GM12865 (cell line): ENCODE results near the gene SAMM50.
"Not testable (repeated sequence)": the region's sequence is repeated elsewhere in the genome, so short reads cannot be mapped to it uniquely, and the experiment has no call there.

ENCODE experiments used
- DNase-seq: peaks from one replicate; pipeline ENCODE4 v3.0.0; 2010; ENCODE audit warnings: low read depth
- H3K4me3 ChIP-seq: 2 replicates; pipeline ENCODE4 v1.5.1; 2011; ENCODE audit warnings: mild to moderate bottlenecking, low read depth, low read length, control low read depth
- CTCF ChIP-seq: IDR thresholded peaks from 2 replicates; pipeline ENCODE4 v1.5.1; 2011; ENCODE audit warnings: low read length, control low read depth, low read depth, inconsistent platforms; ENCODE audit not compliant: insufficient read depth; ENCODE audit errors: missing control alignments

Gene SAMM50

DNA sequence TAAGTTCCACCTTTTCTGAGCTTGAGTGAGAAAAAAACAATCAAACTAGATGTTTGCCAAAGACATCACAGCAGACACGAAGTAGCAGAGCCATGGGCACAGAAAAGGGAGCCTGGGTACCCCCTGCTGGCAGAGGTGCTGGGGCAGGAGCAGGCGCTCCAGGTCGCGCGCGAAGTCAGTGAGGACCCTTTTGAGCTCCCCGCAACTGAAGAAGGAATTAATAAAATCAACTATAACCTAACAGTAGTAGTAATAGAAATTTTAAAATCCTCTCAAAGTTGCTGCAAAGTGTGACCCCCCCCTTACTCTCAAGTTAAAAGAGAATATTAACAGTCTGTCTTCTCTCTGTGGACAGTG, 48.8 kb downstream of the SAMM50 start:
- TF ChIP-seq CTCF, result no peak
- no peak for DNase-seq
- no peak overlapping the region for H3K4me3 ChIP-seq

GRCh38 chr22:44005524-44005923, 50.3 kb downstream of the SAMM50 start:
- DNase-seq, result no peak
- H3K4me3 ChIP-seq, result no peak overlapping the region
- no peak for TF ChIP-seq CTCF

DNA sequence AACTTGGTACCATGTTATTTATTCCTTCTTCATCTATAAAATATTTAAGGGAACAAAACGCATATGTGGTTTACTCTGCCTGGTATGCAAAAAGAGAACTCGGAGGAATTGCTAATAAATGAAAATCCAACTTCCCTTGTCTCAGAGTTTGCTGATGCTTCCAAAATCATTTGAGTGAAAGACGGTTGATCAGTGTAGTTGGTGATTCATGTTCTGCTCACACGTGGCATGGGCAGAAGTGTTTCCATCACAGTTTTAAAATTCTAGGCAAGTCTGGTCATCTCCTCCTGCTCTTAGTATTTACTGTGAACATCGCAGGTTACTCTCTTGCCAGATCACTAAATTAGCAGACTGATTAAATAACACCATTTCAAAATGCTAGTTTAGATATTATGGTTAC, 56.9 kb downstream of the SAMM50 start:
- H3K4me3 ChIP-seq, result no peak overlapping the region
- no peak for DNase-seq
- TF ChIP-seq CTCF, result no peak

GRCh38 chr22:44012591-44012990, 57.3 kb downstream of the SAMM50 start:
- no peak for TF ChIP-seq CTCF
- H3K4me3 ChIP-seq, result no peak overlapping the region
- DNase-seq, result no peak

- DNase-seq, result no peak
- TF ChIP-seq CTCF, result no peak
- H3K4me3 ChIP-seq, result no peak overlapping the region
Observed at GRCh38 chr22:44014241-44014640, 59.0 kb downstream of the SAMM50 start.

- DNase-seq, result not testable (repeated sequence)
Observed at GRCh38 chr22:44016586-44016985, 61.3 kb downstream of the SAMM50 start.

GRCh38 chr22:44018594-44018993, 63.4 kb downstream of the SAMM50 start:
- no peak for DNase-seq
- no peak overlapping the region for H3K4me3 ChIP-seq

More at GRCh38 chr22:44016586-44016985, 61.3 kb downstream of the SAMM50 start:
- not testable (repeated sequence) for H3K4me3 ChIP-seq

More at GRCh38 chr22:44018594-44018993, 63.4 kb downstream of the SAMM50 start:
- TF ChIP-seq CTCF, result no peak
